Kidney epithelial cell (primary cell): ENCODE data around the gene IQSEC1. TPM values are rescaled to one million over a fixed set of nuclear protein-coding genes. Genes with fewer than 3 reads are reported as not detected.

Source experiments
- DNase-seq: peaks from one replicate; pipeline ENCODE4 v3.0.0-alpha.2; 2010; ENCODE audit warnings: low read depth
- H3K27me3 ChIP-seq: 2 replicates; pipeline ENCODE4 v1.6.0; 2011; ENCODE audit warnings: low read length; ENCODE audit not compliant: control insufficient read depth, insufficient read depth
- H3K36me3 ChIP-seq: 2 replicates; pipeline ENCODE4 v1.5.1; 2011; ENCODE audit warnings: low read length; ENCODE audit not compliant: control insufficient read depth, insufficient read depth
- H3K4me3 ChIP-seq: 2 replicates; pipeline ENCODE4 v1.5.1; 2011; ENCODE audit warnings: low read depth, mild to moderate bottlenecking, control low read depth, low read length
- CTCF ChIP-seq: IDR thresholded peaks from 2 replicates; pipeline ENCODE4 v1.5.1; 2011; ENCODE audit warnings: mild to moderate bottlenecking, moderate library complexity, low read length, control low read depth, inconsistent platforms; ENCODE audit not compliant: insufficient read depth, poor library complexity, severe bottlenecking
- total RNA-seq: library from RNA; depleted of rRNA; stranded (reverse); fragments of >200 nt; gene quantifications from 2 replicates; pipeline ENCODE4 v1.2.3, GENCODE V29; 2015

Gene IQSEC1
- total RNA-seq, 1 donor from 2014 or later = 14.9 TPM

GRCh38 chr3:13030684-13031083 is 42.5 kb downstream of the IQSEC1 start:
- H3K36me3 ChIP-seq = no peaks in the 10 kb centered on the region
- DNase-seq = no peak
- no peak for TF ChIP-seq CTCF
- no peak overlapping the region for H3K4me3 ChIP-seq
- H3K27me3 ChIP-seq = peaks cover 11% of the 10 kb centered on the region

- H3K36me3 ChIP-seq = no peaks in the 10 kb centered on the region
- no peak for DNase-seq
- TF ChIP-seq CTCF = no peak
- peaks cover 7% of the 10 kb centered on the region for H3K27me3 ChIP-seq
- H3K4me3 ChIP-seq = no peak overlapping the region
These were observed 45.0 kb downstream of the IQSEC1 start for GRCh38 chr3:13028010-13028821.

GRCh38 chr3:13027154-13027553 is 46.1 kb downstream of the IQSEC1 start:
- Histone ChIP-seq H3K36me3 (no peaks in the 10 kb centered on the region), H3K27me3 (peaks cover 7% of the 10 kb centered on the region), H3K4me3 (no peak overlapping the region)
- no peak for DNase-seq
- no peak for TF ChIP-seq CTCF

- Histone ChIP-seq H3K27me3 (peaks cover 7% of the 10 kb centered on the region), H3K36me3 (no peaks in the 10 kb centered on the region), H3K4me3 (no peak overlapping the region)
- DNase-seq = no peak
- no peak for TF ChIP-seq CTCF
These were observed 46.7 kb downstream of the IQSEC1 start for GRCh38 chr3:13026534-13026933.

GRCh38 chr3:13025778-13026518 is 47.3 kb downstream of the IQSEC1 start:
- Histone ChIP-seq H3K4me3 (no peak overlapping the region), H3K36me3 (no peaks in the 10 kb centered on the region), H3K27me3 (peaks cover 2% of the 10 kb centered on the region)
- DNase-seq = no peak
- no peak for TF ChIP-seq CTCF
